ENCODE data around the gene UNC79. TPM values are rescaled to one million over a fixed set of nuclear protein-coding genes. Genes with fewer than 3 reads are reported as not detected.

Gene UNC79
- total RNA-seq, 4 donors from 2014 or later, result 0.14 to 0.32 TPM; not detected in 2

DNA sequence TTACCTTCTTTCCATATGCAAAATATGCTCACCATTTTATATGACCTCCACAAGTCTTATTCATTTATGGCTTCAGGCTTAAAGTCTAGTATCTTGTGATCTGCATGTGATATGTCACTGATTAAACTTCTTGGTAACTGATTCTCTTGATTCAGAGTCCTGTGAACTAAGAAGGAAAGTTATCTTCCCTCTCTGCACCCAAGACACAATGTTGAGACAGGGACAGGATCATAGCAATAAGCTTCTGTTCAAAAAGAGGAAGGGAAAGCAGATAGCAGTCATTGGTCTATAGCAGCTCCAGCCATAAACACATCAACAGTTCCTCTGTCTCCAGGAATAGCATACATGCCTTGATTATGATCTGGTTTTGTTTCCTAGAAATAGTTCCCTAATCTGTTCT, 103.1 kb downstream of the UNC79 start:
- intact Hi-C loops (cut with DNase I; ENCODE audit: low total_unique reads) (no loop called here), in situ Hi-C loops (cut with MboI; ENCODE audit: low pct_ligation_motif_present in 1 of 4, low pct_unique_long_range_greater_than_20kb in 1 of 4, low sequenced_read_pairs in 3 of 4) (loop anchor here in 1 of 4 donors (25.0 kb wide), 1 partner anchor 297 kb away; no protein-coding TSS in a partner anchor)
- Histone ChIP-seq H3K27me3 (no peaks in the 10 kb centered on the region), H3K9me3 (no peaks in the 10 kb centered on the region), H3K36me3 (no peaks in the 10 kb centered on the region), H3K4me1 (peaks cover 0 to 3% (median 0%) of the 10 kb centered on the region in 4 donors), H3K4me3 (no peak overlapping the region), H3K27ac (peak overlapping the region in 1 of 4 donors; percentile 8)
- TF ChIP-seq POLR2AphosphoS5 (IDR thresholded peaks at IDR 0.05), result no peak
- TF ChIP-seq EP300 (IDR thresholded peaks at IDR 0.05; ENCODE audit: low read depth), result no peak
- no peak for TF ChIP-seq POLR2A (IDR thresholded peaks at IDR 0.05)
- no peak for TF ChIP-seq CTCF (IDR thresholded peaks at IDR 0.05)
- no peak for DNase-seq

DNA sequence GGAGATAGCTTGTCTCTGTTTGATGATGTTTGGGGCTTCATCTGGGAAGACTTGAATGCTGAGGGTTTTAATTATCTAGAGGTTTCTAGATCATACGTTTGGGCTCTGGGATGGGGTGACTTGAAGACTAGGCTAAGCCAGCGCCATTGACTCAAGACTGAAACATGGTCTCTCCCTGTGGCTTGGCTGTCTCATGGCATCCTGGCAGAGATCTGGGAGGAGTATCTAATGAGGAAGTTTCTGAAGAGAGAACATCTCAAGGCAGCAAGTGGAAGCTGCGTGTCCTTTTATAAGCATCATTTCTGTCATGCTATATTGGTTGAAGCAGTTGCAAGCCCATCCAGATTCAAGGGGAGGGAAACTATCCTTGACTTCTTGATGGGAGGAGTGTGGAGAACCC, 104.8 kb downstream of the UNC79 start:
- H3K27ac ChIP-seq, result no peak overlapping the region
- peaks cover 0 to 3% (median 0%) of the 10 kb centered on the region in 4 donors for H3K4me1 ChIP-seq
- no peak for DNase-seq
- 83 to 92% methylated on average over 3 of the region's 3 CpGs for WGBS, 2 donors (ENCODE audit: low coverage in 1 of 2)
- H3K27me3 ChIP-seq, result no peaks in the 10 kb centered on the region
- no peaks in the 10 kb centered on the region for H3K36me3 ChIP-seq
- H3K9me3 ChIP-seq, result no peaks in the 10 kb centered on the region
- in situ Hi-C loops (cut with MboI; ENCODE audit: low pct_ligation_motif_present in 1 of 4, low pct_unique_long_range_greater_than_20kb in 1 of 4, low sequenced_read_pairs in 3 of 4) (loop anchor here in 1 of 4 donors (25.0 kb wide), 1 partner anchor 298 kb away; no protein-coding TSS in a partner anchor), intact Hi-C loops (cut with DNase I; ENCODE audit: low total_unique reads) (no loop called here)
- H3K4me3 ChIP-seq, result no peak overlapping the region
- TF ChIP-seq POLR2A (IDR thresholded peaks at IDR 0.05) (no peak), POLR2AphosphoS5 (IDR thresholded peaks at IDR 0.05) (no peak), CTCF (IDR thresholded peaks at IDR 0.05) (no peak), EP300 (IDR thresholded peaks at IDR 0.05; ENCODE audit: low read depth) (no peak)

DNA sequence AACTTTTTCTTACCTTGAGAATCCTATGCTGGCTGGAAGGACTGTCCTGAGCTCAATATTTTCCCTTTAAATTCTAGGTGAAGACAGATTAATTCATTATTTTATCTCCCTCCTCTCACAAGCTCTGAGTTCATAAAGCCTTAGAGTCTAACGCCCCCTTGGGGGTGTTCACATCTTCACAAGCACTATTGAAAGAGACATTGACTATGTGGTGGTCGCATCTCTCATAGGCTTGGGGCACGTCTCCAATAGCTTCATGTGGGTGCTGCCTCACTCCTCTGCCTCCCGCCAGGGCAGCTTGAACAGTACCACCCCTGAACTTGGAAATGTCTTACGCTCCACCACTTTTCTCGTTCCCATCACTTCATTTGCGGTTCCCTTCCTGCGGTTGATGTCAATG, 106.2 kb downstream of the UNC79 start:
- no peak overlapping the region for H3K4me3 ChIP-seq
- no peaks in the 10 kb centered on the region for H3K36me3 ChIP-seq
- H3K27me3 ChIP-seq, result no peaks in the 10 kb centered on the region
- no peak for DNase-seq
- H3K9me3 ChIP-seq, result no peaks in the 10 kb centered on the region
- in situ Hi-C loops (cut with MboI; ENCODE audit: low pct_ligation_motif_present in 1 of 4, low pct_unique_long_range_greater_than_20kb in 1 of 4, low sequenced_read_pairs in 3 of 4), result loop anchor here in 1 of 4 donors (25.0 kb wide), 1 partner anchor 300 kb away; no protein-coding TSS in a partner anchor
- WGBS, 2 donors (ENCODE audit: low coverage in 1 of 2), result 79% methylated on average over 8 of the region's 8 CpGs; no CpG with 5 or more reads in 1 of the 2 donors
- TF ChIP-seq EP300 (IDR thresholded peaks at IDR 0.05; ENCODE audit: low read depth), result no peak
- TF ChIP-seq CTCF (IDR thresholded peaks at IDR 0.05), result no peak
- no peak for TF ChIP-seq POLR2A (IDR thresholded peaks at IDR 0.05)
- no peak for TF ChIP-seq POLR2AphosphoS5 (IDR thresholded peaks at IDR 0.05)
- H3K27ac ChIP-seq, result no peak overlapping the region
- intact Hi-C loops (cut with DNase I; ENCODE audit: low total_unique reads), result no loop called here
- H3K4me1 ChIP-seq, result peaks cover 0 to 3% (median 0%) of the 10 kb centered on the region in 4 donors

GRCh38 chr14:93537951-93538350, 107.2 kb downstream of the UNC79 start:
- no peak for DNase-seq
- peaks cover 0 to 3% (median 0%) of the 10 kb centered on the region in 4 donors for H3K4me1 ChIP-seq
- H3K27ac ChIP-seq, result no peak overlapping the region
- H3K27me3 ChIP-seq, result no peaks in the 10 kb centered on the region
- H3K4me3 ChIP-seq, result no peak overlapping the region
- TF ChIP-seq POLR2A (IDR thresholded peaks at IDR 0.05), result no peak
- no peak for TF ChIP-seq CTCF (IDR thresholded peaks at IDR 0.05)
- TF ChIP-seq POLR2AphosphoS5 (IDR thresholded peaks at IDR 0.05), result no peak
- TF ChIP-seq EP300 (IDR thresholded peaks at IDR 0.05; ENCODE audit: low read depth), result no peak
- in situ Hi-C loops (cut with MboI; ENCODE audit: low pct_ligation_motif_present in 1 of 4, low pct_unique_long_range_greater_than_20kb in 1 of 4, low sequenced_read_pairs in 3 of 4), result loop anchor here in 1 of 4 donors (25.0 kb wide), 1 partner anchor 301 kb away; no protein-coding TSS in a partner anchor
- H3K9me3 ChIP-seq, result no peaks in the 10 kb centered on the region
- 89% methylated on average over 16 of the region's 16 CpGs; no CpG with 5 or more reads in 1 of the 2 donors for WGBS, 2 donors (ENCODE audit: low coverage in 1 of 2)
- no peaks in the 10 kb centered on the region for H3K36me3 ChIP-seq
- intact Hi-C loops (cut with DNase I; ENCODE audit: low total_unique reads), result no loop called here

Measured in transverse colon (tissue), 4 donors.